ENCODE results near the gene CIDEC.
"Not testable (repeated sequence)": the region's sequence is repeated elsewhere in the genome, so short reads cannot be mapped to it uniquely, and the experiment has no call there.

GRCh38 chr3:9900965-9901415, 20.9 kb upstream of the CIDEC start:
- not testable (repeated sequence) for TF ChIP-seq POLR2A (IDR thresholded peaks at IDR 0.05)
- TF ChIP-seq EP300 (IDR thresholded peaks at IDR 0.05; ENCODE audit: low read depth), result peak; percentile 12
